Esophagus squamous epithelium (tissue), 5 donors: Measurements from ENCODE around the gene TSC22D3. TPM values are rescaled to one million over a fixed set of nuclear protein-coding genes. Genes with fewer than 3 reads are reported as not detected.

Source experiments
- DNase-seq: peaks from one replicate; lab custom pipeline; 2025; lab: John Stamatoyannopoulos, UW
- H3K27ac ChIP-seq, 4 donors: fragments of 200-600 bp; sonication (generic); one replicate each; pipeline ENCODE4 v1.5.1; 2016 to 2019; ENCODE audit warnings: mild to moderate bottlenecking in 1 of 4
- H3K27me3 ChIP-seq, 4 donors: fragments of 200-600 bp; sonication (generic); 1 replicate in 3 of 4; 2 replicates in 1 of 4; pipeline versions ENCODE4 v1.5.1 to v1.6.0; 2017 to 2021; ENCODE audit warnings: antibody characterized with exemption in 1 of 4
- H3K36me3 ChIP-seq, 3 donors: fragments of 200-600 bp; sonication (generic); one replicate each; pipeline ENCODE4 v1.5.1; 2016 to 2019
- H3K4me1 ChIP-seq, 3 donors: fragments of 200-600 bp; sonication (generic); one replicate each; pipeline ENCODE4 v1.5.1; 2017 to 2019
- H3K4me3 ChIP-seq, 4 donors: fragments of 200-600 bp; sonication (generic); 1 replicate in 3 of 4; 2 replicates in 1 of 4; pipeline ENCODE4 v1.5.1; 2016 to 2019; ENCODE audit warnings: mild to moderate bottlenecking in 2 of 4, moderate library complexity in 1 of 4
- H3K9me3 ChIP-seq, 3 donors: fragments of 200-600 bp; sonication (generic); one replicate each; pipeline ENCODE4 v1.5.1; 2016 to 2019
- CTCF ChIP-seq, 6 experiments: fragments of 450-650 bp in 4 of 6; fragments of 200-600 bp in 2 of 6; sonication (generic) in 2 of 6; IDR thresholded peaks; one replicate each; pipeline ENCODE4 v1.5.1; 2016 to 2019; ENCODE audit warnings: antibody characterized with exemption in 6 of 6, mild to moderate bottlenecking in 4 of 6, moderate library complexity in 4 of 6
- POLR2A ChIP-seq, 4 donors: fragments of 450-650 bp; IDR thresholded peaks; one replicate each; pipeline ENCODE4 v1.6.1; 2017; ENCODE audit warnings: antibody characterized with exemption in 4 of 4, mild to moderate bottlenecking in 4 of 4, moderate library complexity in 3 of 4
- WGBS, 2 donors: methylation state at CpG; one replicate each; pipeline ENCODE4 v1.1.5; 2018; 5-methylcytosine and 5-hydroxymethylcytosine counted together
- intact Hi-C: fragments of 100-400 bp; cut with DNase I; formaldehyde crosslinking; loops from one replicate; pipeline ENCODE4 v1.15.0; 2022
- total RNA-seq, 4 donors: library from RNA; depleted of rRNA; stranded (reverse); fragments of >200 nt; gene quantifications; one replicate each; pipeline ENCODE4 v1.1.0, GENCODE V29; 2016
- donor health status: DM: yes; HTN: yes; CAD: no.

The TSC22D3 gene
- total RNA-seq, 4 donors from 2014 or later: 50.2 to 558 (median 140) TPM

- peak overlapping the region; percentile 63 to 83 (median 78) for H3K4me3 ChIP-seq
- intact Hi-C loops: loop anchor here (5.0 kb wide), 1 partner anchor 36 kb away; no protein-coding TSS in a partner anchor
- TF ChIP-seq CTCF (IDR thresholded peaks at IDR 0.05) (no peak), POLR2A (IDR thresholded peaks at IDR 0.05) (peak in 1 of 4 donors; percentile 25)
- no peaks in the 10 kb centered on the region for H3K27me3 ChIP-seq
- H3K27ac ChIP-seq: peak overlapping the region; percentile 90 to 98 (median 95)
- peaks cover 0 to 75% (median 26%) of the 10 kb centered on the region in 3 donors for H3K4me1 ChIP-seq
- peaks cover 0 to 27% (median 11%) of the 10 kb centered on the region in 3 donors for H3K36me3 ChIP-seq
- DNase-seq: no peak
- WGBS, 2 donors: 59 to 75% methylated on average over 7 to 9 of the region's 9 CpGs
- no peaks in the 10 kb centered on the region for H3K9me3 ChIP-seq
Measured at GRCh38 chrX:107713543-107714205, 61.9 kb downstream of the TSC22D3 start.

- intact Hi-C loops: loop anchor here (5.0 kb wide), 1 partner anchor 36 kb away; no protein-coding TSS in a partner anchor
- no peaks in the 10 kb centered on the region for H3K27me3 ChIP-seq
- DNase-seq: no peak
- peak overlapping the region; percentile 90 to 98 (median 95) for H3K27ac ChIP-seq
- peaks cover 0 to 27% (median 11%) of the 10 kb centered on the region in 3 donors for H3K36me3 ChIP-seq
- H3K9me3 ChIP-seq: no peaks in the 10 kb centered on the region
- WGBS, 2 donors: 23 to 35% methylated on average over 2 of the region's 2 CpGs
- H3K4me1 ChIP-seq: peaks cover 0 to 70% (median 26%) of the 10 kb centered on the region in 3 donors
- H3K4me3 ChIP-seq: peak overlapping the region in 3 of 4 donors; percentile 63 to 83 (median 76)
- no peak for TF ChIP-seq POLR2A (IDR thresholded peaks at IDR 0.05)
- no peak for TF ChIP-seq CTCF (IDR thresholded peaks at IDR 0.05)
Measured at GRCh38 chrX:107713203-107713542, 62.4 kb downstream of the TSC22D3 start.

GRCh38 chrX:107712231-107713202 is 63.1 kb downstream of the TSC22D3 start:
- DNase-seq: no peak
- TF ChIP-seq CTCF (IDR thresholded peaks at IDR 0.05): no peak
- TF ChIP-seq POLR2A (IDR thresholded peaks at IDR 0.05): peak in 2 of 4 donors; percentile 29 to 41
- Histone ChIP-seq H3K36me3 (peaks cover 0 to 27% (median 11%) of the 10 kb centered on the region in 3 donors), H3K9me3 (no peaks in the 10 kb centered on the region), H3K27me3 (no peaks in the 10 kb centered on the region), H3K27ac (peak overlapping the region; percentile 90 to 98 (median 95)), H3K4me3 (peak overlapping the region in 3 of 4 donors; percentile 63 to 83 (median 76)), H3K4me1 (peaks cover 0 to 63% (median 24%) of the 10 kb centered on the region in 3 donors)
- intact Hi-C loops: loop anchor here (5.0 kb wide), 1 partner anchor 35 kb away; no protein-coding TSS in a partner anchor
- 17 to 52% methylated on average over 1 to 13 of the region's 13 CpGs for WGBS, 2 donors

- peaks cover 0 to 58% (median 21%) of the 10 kb centered on the region in 3 donors for H3K4me1 ChIP-seq
- H3K4me3 ChIP-seq: peak overlapping the region in 2 of 4 donors; percentile 45 to 76
- DNase-seq: no peak
- TF ChIP-seq POLR2A (IDR thresholded peaks at IDR 0.05) (no peak), CTCF (IDR thresholded peaks at IDR 0.05) (no peak)
- no peaks in the 10 kb centered on the region for H3K27me3 ChIP-seq
- peaks cover 0 to 27% (median 11%) of the 10 kb centered on the region in 3 donors for H3K36me3 ChIP-seq
- WGBS, 2 donors: 54 to 68% methylated on average over 5 of the region's 5 CpGs
- H3K9me3 ChIP-seq: no peaks in the 10 kb centered on the region
- H3K27ac ChIP-seq: peak overlapping the region; percentile 90 to 98 (median 95)
- intact Hi-C loops: loop anchor here (5.0 kb wide), 1 partner anchor 34 kb away; no protein-coding TSS in a partner anchor
Measured at GRCh38 chrX:107711521-107712181, 63.9 kb downstream of the TSC22D3 start.
